HG03354 (cell line): ENCODE results near the gene TTC24.
"Not testable (repeated sequence)": the region's sequence is repeated elsewhere in the genome, so short reads cannot be mapped to it uniquely, and the experiment has no call there.

ENCODE experiments used
- ATAC-seq: cut with Tn5 transposase; IDR thresholded peaks from one replicate; pipeline ENCODE4 v1.9.1; 2021; ENCODE audit warnings: mild to moderate bottlenecking; ENCODE audit not compliant: unreplicated experiment, poor library complexity, severe bottlenecking

The TTC24 gene

GRCh38 chr1:156629823-156630449, 50.4 kb downstream of the TTC24 start:
- no peak for ATAC-seq

DNA sequence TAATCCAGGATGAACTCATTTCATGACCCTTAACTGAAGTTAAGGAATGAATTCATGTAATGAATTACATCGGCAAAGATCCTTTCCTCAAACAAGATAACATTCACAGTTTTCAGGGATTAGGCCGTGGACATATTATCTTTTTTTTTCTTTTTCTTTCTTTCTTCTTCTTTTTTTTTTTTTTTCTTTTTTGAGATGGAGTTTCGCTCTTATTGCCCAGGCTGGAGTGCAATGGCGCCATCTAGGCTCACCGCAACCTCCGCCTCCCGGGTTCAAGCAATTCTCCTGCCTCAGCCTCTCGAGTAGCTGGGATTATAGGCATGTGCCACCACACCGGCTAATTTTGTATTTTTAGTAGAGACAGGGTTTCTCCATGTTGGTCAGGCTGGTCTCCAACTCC, 51.6 kb downstream of the TTC24 start:
- ATAC-seq = not testable (repeated sequence)

DNA sequence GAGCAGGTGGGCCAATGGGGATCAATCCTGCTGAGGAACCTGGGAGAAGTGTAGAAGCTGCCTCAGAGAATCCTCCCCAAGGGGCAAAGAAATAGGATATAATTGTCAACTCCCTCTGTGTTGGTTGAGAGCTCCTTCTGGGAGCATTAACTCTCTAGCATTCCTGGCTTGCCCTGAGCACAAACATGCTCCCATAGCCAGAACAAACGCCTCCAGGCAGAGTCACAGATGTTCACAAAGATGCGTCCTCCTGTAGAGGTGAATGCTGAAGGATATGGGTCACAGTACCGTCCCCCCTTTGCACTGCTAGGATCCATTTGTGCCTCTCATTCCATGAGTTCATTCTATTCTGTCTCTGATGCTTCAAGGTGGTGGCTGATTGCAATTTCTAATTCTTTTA, 52.8 kb downstream of the TTC24 start:
- no peak for ATAC-seq
